ENCODE measurements around the gene LMNB1.
"Not testable (repeated sequence)": the region's sequence is repeated elsewhere in the genome, so short reads cannot be mapped to it uniquely, and the experiment has no call there.

Gene LMNB1

DNA sequence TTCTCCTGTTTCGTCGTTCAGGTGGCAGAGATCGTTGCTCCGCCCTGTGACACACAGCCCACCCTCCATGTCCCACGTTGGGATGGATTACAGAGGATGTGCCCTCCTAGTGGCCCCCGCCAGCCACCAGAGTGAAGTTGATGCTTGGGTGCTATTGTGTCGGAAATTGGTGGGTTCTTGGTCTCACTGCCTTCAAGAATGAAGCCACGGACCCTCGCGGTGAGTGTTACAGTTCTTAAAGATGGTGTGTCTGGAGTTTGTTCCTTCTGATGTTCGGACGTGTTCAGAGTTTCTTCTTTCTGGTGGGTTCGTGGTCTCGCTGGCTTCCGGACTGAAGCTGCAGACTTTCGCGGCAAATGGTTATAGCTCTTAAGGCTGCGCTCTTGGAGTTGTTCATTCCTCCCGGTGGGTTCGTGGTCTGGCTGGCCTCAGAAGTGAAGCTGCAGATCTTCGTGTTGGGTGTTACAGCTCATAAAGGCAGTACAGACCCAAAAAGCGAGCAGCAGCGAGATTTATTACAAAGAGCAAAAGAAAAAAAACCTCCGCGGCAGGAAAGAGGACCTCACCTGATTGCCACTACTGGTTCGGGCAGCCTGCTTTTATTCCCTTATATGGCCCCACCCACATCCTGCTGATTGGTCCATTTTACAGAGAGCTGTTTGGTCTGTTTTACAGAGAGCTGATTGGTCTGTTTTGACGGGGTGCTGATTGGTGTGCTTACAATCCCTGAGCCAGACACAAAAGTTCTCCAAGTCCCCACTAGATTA, 76.8 kb downstream of the LMNB1 start:
- FAIRE-seq; DNase-seq (ENCODE audit: low spot score): not testable (repeated sequence)

DNA sequence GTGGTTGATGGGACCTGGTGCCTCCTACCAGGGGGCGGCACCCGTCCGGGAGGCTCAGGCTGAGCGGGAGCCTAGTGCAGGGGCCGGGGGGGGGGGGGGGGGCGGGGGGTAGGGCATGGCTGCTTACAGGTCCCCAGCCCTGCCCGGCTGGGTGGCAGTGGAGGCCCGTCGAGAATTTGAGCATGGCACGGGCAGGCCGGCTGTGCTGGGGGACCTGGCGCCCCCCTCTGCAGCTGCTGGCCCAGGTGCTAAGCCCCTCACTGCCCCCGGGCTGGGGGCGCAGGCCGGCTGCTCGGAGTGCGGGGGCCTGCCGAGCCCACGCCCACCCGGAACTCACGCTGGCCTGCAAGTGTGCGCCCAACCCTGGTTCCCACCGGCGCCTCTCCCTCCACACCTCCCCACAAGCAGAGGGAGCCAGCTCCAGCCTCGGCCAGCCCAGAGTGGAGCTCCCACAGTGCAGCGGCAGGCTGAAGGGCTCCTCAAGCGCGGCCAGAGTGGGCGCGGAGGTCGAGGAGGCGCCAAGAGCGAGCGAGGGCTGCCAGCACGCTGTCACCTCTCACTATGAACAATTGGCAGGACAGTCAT, 77.7 kb downstream of the LMNB1 start:
- FAIRE-seq (no peak), DNase-seq (ENCODE audit: low spot score) (no peak)

- DNase-seq (ENCODE audit: low spot score) (no peak), FAIRE-seq (no peak)
Observed at GRCh38 chr5:126855266-126855665, 78.3 kb downstream of the LMNB1 start.

- DNase-seq (ENCODE audit: low spot score), result no peak
- FAIRE-seq, result no peak
Observed at GRCh38 chr5:126857472-126858410, 80.8 kb downstream of the LMNB1 start.

GRCh38 chr5:126858441-126858840, 81.5 kb downstream of the LMNB1 start:
- no peak for DNase-seq (ENCODE audit: low spot score)
- FAIRE-seq, result no peak

GRCh38 chr5:126863402-126863801, 86.5 kb downstream of the LMNB1 start:
- FAIRE-seq, result no peak
- DNase-seq (ENCODE audit: low spot score), result no peak

DNA sequence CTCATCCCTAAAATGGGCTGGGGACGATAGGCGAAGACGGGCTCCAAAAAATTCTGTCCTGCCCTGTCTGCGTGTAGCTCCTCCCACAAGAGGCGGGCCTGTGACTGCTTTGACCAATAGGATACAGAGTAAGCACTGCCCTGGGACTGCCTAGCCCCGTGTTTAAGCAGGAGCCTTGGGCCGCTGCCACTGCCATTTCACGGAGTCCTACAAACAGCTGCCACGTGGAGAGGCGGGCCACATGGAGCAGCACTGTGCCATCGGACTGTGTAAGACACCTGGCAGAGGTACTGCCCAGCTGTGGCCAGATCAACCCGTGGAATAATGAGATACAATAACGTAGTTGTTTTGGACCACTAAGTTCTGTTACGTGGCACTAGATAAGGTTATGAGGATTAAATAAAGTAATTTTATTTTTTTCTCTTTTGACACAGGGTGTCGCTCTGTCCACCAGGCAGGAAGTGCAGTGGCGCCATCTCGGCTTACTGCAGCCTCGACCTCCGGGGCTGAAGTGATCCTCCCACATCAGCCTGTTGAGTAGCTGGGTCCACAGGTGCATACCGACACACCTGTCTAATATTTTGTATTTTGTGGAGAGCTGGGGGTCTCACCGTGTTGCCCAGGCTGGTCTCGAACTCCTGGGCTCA, 87.2 kb downstream of the LMNB1 start:
- peak; percentile 27 for DNase-seq (ENCODE audit: low spot score)

DNA sequence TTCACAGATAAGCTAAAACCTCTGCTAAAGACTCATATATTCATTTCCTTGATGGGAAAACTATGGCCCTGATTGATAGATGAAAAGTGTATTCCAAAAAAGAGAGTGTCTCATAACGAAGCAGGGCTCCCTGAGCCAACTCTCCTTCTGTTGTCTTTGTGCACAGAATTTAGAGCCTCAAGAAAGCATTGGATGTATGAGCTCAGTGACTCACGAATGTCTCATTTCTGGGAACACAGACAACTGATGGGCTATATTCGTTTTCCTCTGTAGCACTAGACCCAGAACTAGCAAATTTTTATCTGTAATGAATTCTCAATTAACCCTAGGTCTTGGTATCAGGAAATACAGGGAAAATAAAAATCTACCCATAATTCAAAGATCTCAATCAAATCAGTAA, 88.4 kb downstream of the LMNB1 start:
- FAIRE-seq (no peak), DNase-seq (ENCODE audit: low spot score) (no peak)

More for the DNA sequence above, 87.2 kb downstream of the LMNB1 start:
- FAIRE-seq, result no peak

DNA sequence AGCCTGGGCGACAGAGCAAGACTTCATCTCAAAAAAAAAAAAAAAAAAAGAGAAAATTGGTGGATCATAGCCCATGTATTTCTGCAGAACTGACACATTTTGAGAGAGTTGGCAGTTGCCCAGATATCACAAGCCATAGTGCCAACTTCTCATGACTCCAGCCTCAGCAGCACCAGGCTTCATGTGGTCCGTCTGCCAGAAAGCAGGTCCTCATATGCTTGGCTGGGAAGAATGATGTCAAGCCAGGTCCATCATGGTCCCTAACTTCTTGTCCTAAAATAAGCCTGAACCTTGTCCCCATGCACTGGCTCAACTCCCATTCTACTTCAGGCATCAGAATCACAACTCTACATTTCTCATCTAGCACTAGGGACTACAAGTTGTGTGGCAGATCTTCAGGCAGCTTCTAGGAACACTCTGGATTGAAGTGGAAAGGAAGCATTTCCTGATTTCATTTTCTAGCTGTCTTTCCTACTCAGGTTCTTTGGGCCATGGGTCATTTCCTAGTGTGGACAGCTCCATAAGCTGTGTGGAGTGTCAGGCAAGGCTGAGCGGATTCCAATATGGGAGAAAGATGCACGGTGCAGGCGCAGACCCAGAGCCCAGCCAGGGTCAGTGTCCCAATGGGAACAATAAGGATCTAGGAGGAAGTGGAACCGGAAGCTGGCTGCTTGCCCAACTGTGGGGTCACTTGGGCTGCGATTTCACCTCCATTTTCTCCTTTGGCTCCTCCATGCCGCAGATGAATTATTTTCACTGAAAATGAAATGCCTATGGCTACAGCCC, 90.1 kb downstream of the LMNB1 start:
- FAIRE-seq, result no peak

GRCh38 chr5:126868338-126869004, 91.5 kb downstream of the LMNB1 start:
- DNase-seq (ENCODE audit: low spot score), result no peak
- FAIRE-seq, result no peak

More for the DNA sequence above, 90.1 kb downstream of the LMNB1 start:
- no peak for DNase-seq (ENCODE audit: low spot score)

DNA sequence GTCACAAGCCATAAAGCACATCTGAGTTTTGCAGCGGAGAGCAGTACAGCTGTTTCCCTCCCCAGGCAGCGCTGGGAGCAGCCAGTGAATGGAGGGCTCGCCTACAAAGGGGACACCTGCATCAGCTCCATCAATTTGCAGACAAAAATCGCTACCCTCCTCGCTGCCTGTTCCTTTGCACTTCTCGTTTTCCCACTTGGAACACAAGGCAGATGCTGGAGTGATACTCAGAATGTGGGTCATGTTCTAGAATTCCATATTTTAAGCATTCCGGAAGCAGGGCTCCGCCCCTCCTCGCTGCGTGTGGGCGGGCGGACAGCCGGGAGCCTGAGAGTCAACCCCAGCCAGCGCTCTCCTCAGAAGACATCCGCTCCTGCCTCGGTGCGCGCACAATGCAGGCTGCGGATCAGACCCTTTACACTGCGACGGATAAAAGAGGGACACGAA, 92.1 kb downstream of the LMNB1 start:
- FAIRE-seq, result no peak
- DNase-seq (ENCODE audit: low spot score), result no peak

DNA sequence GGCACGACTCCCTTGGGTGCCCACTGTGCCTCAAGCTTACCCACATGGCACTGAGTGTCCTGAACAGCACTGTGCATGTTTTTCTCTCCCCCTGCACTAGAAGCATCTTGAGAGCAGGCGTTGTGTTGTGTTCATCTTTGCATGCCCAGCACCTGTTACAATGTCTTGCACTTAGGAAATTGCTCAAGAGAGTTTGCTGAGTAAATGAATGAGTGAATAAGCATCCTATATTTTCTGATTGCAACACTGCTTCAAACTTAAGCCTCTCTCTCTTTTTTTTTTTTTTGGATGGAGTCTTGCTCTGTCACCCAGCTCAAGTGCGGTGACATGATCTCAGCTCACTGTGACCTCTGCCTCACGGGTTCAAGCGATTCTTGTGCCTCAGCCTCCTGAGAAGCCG, 94.5 kb downstream of the LMNB1 start:
- no peak for FAIRE-seq
- DNase-seq (ENCODE audit: low spot score), result no peak

- no peak for DNase-seq (ENCODE audit: low spot score)
Observed at GRCh38 chr5:126872561-126873354, 95.8 kb downstream of the LMNB1 start.

DNA sequence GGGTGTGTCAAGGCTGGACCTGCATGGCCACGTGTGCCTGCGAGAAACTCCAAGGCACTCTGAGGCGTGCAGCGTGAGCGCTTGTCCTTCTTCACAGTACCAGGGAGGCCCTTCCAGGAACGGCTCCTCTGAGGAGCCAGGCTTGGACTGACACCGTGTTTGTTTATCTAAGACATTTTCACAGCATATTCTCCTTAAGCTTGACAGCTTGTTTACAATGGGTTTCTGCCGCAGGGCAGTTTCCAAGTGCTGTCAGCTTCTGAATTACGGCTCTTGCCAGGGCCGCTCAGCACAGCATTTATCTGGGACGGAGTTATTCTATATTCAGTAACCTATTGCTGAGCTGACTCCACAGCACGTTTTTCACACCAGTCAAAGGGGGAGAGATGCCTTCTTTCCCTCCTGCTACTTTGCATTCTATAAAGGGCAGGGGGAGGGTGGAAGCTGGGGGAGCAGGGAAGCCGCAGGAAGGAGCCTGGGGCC, 98.4 kb downstream of the LMNB1 start:
- no peak for DNase-seq (ENCODE audit: low spot score)
- no peak for FAIRE-seq

More at GRCh38 chr5:126872561-126873354, 95.8 kb downstream of the LMNB1 start:
- no peak for FAIRE-seq

GRCh38 chr5:126877602-126878001, 100.7 kb downstream of the LMNB1 start:
- no peak for FAIRE-seq
- DNase-seq (ENCODE audit: low spot score), result no peak

DNA sequence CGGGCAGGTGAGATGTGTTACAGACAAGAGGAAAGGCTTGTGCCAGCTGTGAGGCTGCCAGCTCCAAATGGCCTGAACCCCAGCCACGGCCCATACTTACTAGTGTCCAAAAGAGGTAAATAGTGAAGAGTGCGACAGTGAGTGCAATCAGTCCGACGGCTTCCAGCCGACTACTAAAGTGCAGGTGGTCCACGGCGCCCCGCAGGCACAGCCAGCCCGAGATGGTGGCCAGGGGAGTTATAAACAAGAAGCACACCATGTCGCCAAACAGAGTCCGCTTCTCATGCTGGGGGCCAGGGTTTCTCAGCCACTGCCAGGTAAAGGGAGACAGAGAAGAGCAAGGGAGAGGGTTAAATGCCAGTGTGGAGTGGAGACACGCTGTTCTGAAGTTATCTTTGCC, 101.1 kb downstream of the LMNB1 start:
- FAIRE-seq (no peak), DNase-seq (ENCODE audit: low spot score) (no peak)

GRCh38 chr5:126878634-126879033, 101.7 kb downstream of the LMNB1 start:
- DNase-seq (ENCODE audit: low spot score), result no peak
- FAIRE-seq, result no peak

- DNase-seq (ENCODE audit: low spot score) (no peak), FAIRE-seq (no peak)
Observed at GRCh38 chr5:126881821-126882600, 105.1 kb downstream of the LMNB1 start.
